Neural cell (in vitro differentiated cells): ENCODE results near the gene PLXDC1. TPM values are rescaled to one million over a fixed set of nuclear protein-coding genes. Genes with fewer than 3 reads are reported as not detected.

ENCODE experiments used
- H2AFZ ChIP-seq: fragments of 200-600, 300-800 bp; sonication (generic), shearing (Covaris generic); 2 replicates; pipeline ENCODE4 v1.6.0; 2014; ENCODE audit warnings: low read depth, mild to moderate bottlenecking, antibody characterized with exemption, low read length, moderate library complexity
- H3F3A ChIP-seq: fragments of 200-600 bp; shearing (Covaris generic); 2 replicates; pipeline ENCODE4 v1.6.1; 2016; ENCODE audit warnings: mild to moderate bottlenecking, moderate library complexity, mixed read lengths, antibody characterized with exemption, low read length; ENCODE audit not compliant: insufficient read depth, poor library complexity, severe bottlenecking
- H3K27ac ChIP-seq: fragments of 200-600, 300-800 bp; sonication (generic), shearing (Covaris generic); 2 replicates; pipeline ENCODE4 v1.5.1; 2014; ENCODE audit warnings: mild to moderate bottlenecking, low read length, moderate library complexity
- H3K27me3 ChIP-seq: fragments of 300-800, 200-600 bp; sonication (generic), shearing (Covaris generic); 2 replicates; pipeline ENCODE4 v1.6.0; 2014; ENCODE audit warnings: mild to moderate bottlenecking, low read depth, low read length, moderate library complexity; ENCODE audit not compliant: insufficient read depth
- H3K36me3 ChIP-seq: fragments of 300-800, 200-600 bp; sonication (generic), shearing (Covaris generic); 2 replicates; pipeline ENCODE4 v1.5.1; 2014; ENCODE audit warnings: mild to moderate bottlenecking, antibody characterized with exemption, low read length, moderate library complexity; ENCODE audit not compliant: insufficient read depth
- H3K4me2 ChIP-seq: fragments of 300-800, 200-600 bp; sonication (generic), shearing (Covaris generic); 2 replicates; pipeline ENCODE4 v1.6.0; 2014; ENCODE audit warnings: mild to moderate bottlenecking, low read length
- H3K4me3 ChIP-seq: fragments of 300-800, 200-600 bp; sonication (generic), shearing (Covaris generic); 2 replicates; pipeline ENCODE4 v1.5.1; 2014; ENCODE audit warnings: mild to moderate bottlenecking, low read length, moderate library complexity
- H3K79me2 ChIP-seq: fragments of 200-600 bp; shearing (Covaris generic); replicated peaks from 2 replicates; pipeline ENCODE4 v1.6.0; 2014; ENCODE audit warnings: mild to moderate bottlenecking, low read length, moderate library complexity; ENCODE audit not compliant: insufficient read depth
- H3K9ac ChIP-seq: fragments of 300-800, 200-600 bp; sonication (generic), shearing (Covaris generic); 2 replicates; pipeline ENCODE4 v1.6.1; 2016; ENCODE audit warnings: mild to moderate bottlenecking, low read length, mixed read lengths
- H3K9me2 ChIP-seq: fragments of 200-600 bp; shearing (Covaris generic); 2 replicates; pipeline ENCODE4 v1.6.1; 2016; ENCODE audit warnings: mild to moderate bottlenecking, low read length, mixed read lengths; ENCODE audit not compliant: insufficient read depth
- H3K9me3 ChIP-seq: fragments of 200-600, 300-800 bp; sonication (generic), shearing (Covaris generic); 2 replicates; pipeline ENCODE4 v1.6.1; 2016; ENCODE audit warnings: mild to moderate bottlenecking, mixed run types, low read length, moderate library complexity, mixed read lengths
- H4K20me1 ChIP-seq: fragments of 200-600 bp; shearing (Covaris generic); 2 replicates; pipeline ENCODE4 v1.6.1; 2016; ENCODE audit warnings: mild to moderate bottlenecking, mixed run types; ENCODE audit not compliant: insufficient read depth
- EP300 ChIP-seq: fragments of 450-650 bp; conservative IDR thresholded peaks from 2 replicates; pipeline ENCODE4 v1.6.1; 2014; ENCODE audit warnings: antibody characterized with exemption, mild to moderate bottlenecking, moderate library complexity; ENCODE audit not compliant: poor library complexity, severe bottlenecking
- EZH2 ChIP-seq: fragments of 200-600, 300-800 bp; shearing (Covaris generic), sonication (generic); IDR thresholded peaks from 2 replicates; pipeline ENCODE4 v1.6.1; 2014; ENCODE audit warnings: antibody characterized with exemption, low read length, borderline replicate concordance, mild to moderate bottlenecking; ENCODE audit not compliant: insufficient read depth, poor library complexity, severe bottlenecking
- MXI1 ChIP-seq: fragments of 450-650 bp; conservative IDR thresholded peaks from 2 replicates; pipeline ENCODE4 v1.6.1; 2014; ENCODE audit warnings: antibody characterized with exemption, mild to moderate bottlenecking; ENCODE audit not compliant: poor library complexity, severe bottlenecking
- POLR2AphosphoS5 ChIP-seq: IDR thresholded peaks from 2 replicates; pipeline ENCODE4 v1.6.1; 2012
- RAD21 ChIP-seq: fragments of 450-650 bp; conservative IDR thresholded peaks from 2 replicates; pipeline ENCODE4 v1.6.1; 2014; ENCODE audit warnings: antibody characterized with exemption, mild to moderate bottlenecking, moderate library complexity
- REST ChIP-seq: IDR thresholded peaks from 2 replicates; pipeline ENCODE4 v1.6.1; 2012; ENCODE audit warnings: borderline replicate concordance
- SMC3 ChIP-seq: fragments of 450-650 bp; conservative IDR thresholded peaks from 2 replicates; pipeline ENCODE4 v1.6.1; 2014; ENCODE audit warnings: antibody characterized with exemption, mild to moderate bottlenecking, moderate library complexity; ENCODE audit not compliant: poor library complexity
- TAF1 ChIP-seq: IDR thresholded peaks from 2 replicates; pipeline ENCODE4 v1.6.1; 2012; ENCODE audit warnings: low read depth
- polyA plus RNA-seq: library from polyadenylated mRNA; depleted of rRNA; stranded (reverse); fragments of >200 nt; gene quantifications from 2 replicates; pipeline ENCODE4 v1.2.3, GENCODE V29; 2014
- TF ChIP-seq, protein P1 (sequence below): fragments of 450-650 bp; IDR thresholded peaks from 2 replicates; pipeline ENCODE4 v1.5.1; 2014; ENCODE audit warnings: antibody characterized with exemption, mild to moderate bottlenecking, moderate library complexity; ENCODE audit not compliant: poor library complexity, severe bottlenecking

Gene PLXDC1
- polyA plus RNA-seq, 1 donor from 2014 or later, result 10.0 TPM

- Histone ChIP-seq H3K36me3 (no peaks in the 10 kb centered on the region), H3F3A (no peaks in the 10 kb centered on the region), H3K9me3 (no peaks in the 10 kb centered on the region), H3K4me2 (no peak overlapping the region), H3K9me2 (no peaks in the 10 kb centered on the region), H2AFZ (no peak overlapping the region), H3K4me3 (no peak overlapping the region), H3K9ac (no peak overlapping the region), H3K79me2 (no peaks in the 10 kb centered on the region), H4K20me1 (no peaks in the 10 kb centered on the region), H3K27ac (no peak overlapping the region), H3K27me3 (no peaks in the 10 kb centered on the region)
- TF ChIP-seq RAD21 (no peak), MXI1 (no peak), EZH2 (no peak), EP300 (no peak), REST (no peak), POLR2AphosphoS5 (no peak), TAF1 (no peak), SMC3 (no peak)
- TF ChIP-seq, protein P1, sequence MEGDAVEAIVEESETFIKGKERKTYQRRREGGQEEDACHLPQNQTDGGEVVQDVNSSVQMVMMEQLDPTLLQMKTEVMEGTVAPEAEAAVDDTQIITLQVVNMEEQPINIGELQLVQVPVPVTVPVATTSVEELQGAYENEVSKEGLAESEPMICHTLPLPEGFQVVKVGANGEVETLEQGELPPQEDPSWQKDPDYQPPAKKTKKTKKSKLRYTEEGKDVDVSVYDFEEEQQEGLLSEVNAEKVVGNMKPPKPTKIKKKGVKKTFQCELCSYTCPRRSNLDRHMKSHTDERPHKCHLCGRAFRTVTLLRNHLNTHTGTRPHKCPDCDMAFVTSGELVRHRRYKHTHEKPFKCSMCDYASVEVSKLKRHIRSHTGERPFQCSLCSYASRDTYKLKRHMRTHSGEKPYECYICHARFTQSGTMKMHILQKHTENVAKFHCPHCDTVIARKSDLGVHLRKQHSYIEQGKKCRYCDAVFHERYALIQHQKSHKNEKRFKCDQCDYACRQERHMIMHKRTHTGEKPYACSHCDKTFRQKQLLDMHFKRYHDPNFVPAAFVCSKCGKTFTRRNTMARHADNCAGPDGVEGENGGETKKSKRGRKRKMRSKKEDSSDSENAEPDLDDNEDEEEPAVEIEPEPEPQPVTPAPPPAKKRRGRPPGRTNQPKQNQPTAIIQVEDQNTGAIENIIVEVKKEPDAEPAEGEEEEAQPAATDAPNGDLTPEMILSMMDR, result no peak
These were observed 37.6 kb downstream of the PLXDC1 start for GRCh38 chr17:39113871-39114270.

- H3K4me3 ChIP-seq, result no peak overlapping the region
- H3K79me2 ChIP-seq, result no peaks in the 10 kb centered on the region
- H4K20me1 ChIP-seq, result no peaks in the 10 kb centered on the region
- TF ChIP-seq REST, result no peak
- no peaks in the 10 kb centered on the region for H3K9me3 ChIP-seq
- no peaks in the 10 kb centered on the region for H3K27me3 ChIP-seq
- no peak overlapping the region for H3K27ac ChIP-seq
- H2AFZ ChIP-seq, result no peak overlapping the region
- H3K9me2 ChIP-seq, result no peaks in the 10 kb centered on the region
- no peaks in the 10 kb centered on the region for H3K36me3 ChIP-seq
- no peak overlapping the region for H3K9ac ChIP-seq
- H3K4me2 ChIP-seq, result no peak overlapping the region
- H3F3A ChIP-seq, result no peaks in the 10 kb centered on the region
These were observed 40.9 kb downstream of the PLXDC1 start for GRCh38 chr17:39110435-39111136.
